Transverse colon (tissue), 4 donors: Measurements from ENCODE around the gene ANKS1B. TPM values are rescaled to one million over a fixed set of nuclear protein-coding genes. Genes with fewer than 3 reads are reported as not detected.

Experiments
- DNase-seq: peaks from one replicate; pipeline ENCODE4 v3.0.0-alpha.2; 2019
- H3K27ac ChIP-seq, 4 donors: fragments of 200-600 bp; sonication (generic); 2 replicates each; pipeline ENCODE4 v1.5.1; 2016 to 2018; ENCODE audit warnings: inconsistent platforms in 4 of 4
- H3K27me3 ChIP-seq: fragments of 200-600 bp; sonication (generic); 2 replicates; pipeline ENCODE4 v1.5.1; 2017; ENCODE audit warnings: inconsistent platforms
- H3K36me3 ChIP-seq, 4 donors: fragments of 200-600 bp; sonication (generic); 2 replicates each; pipeline ENCODE4 v1.5.1; 2017 to 2019; ENCODE audit warnings: inconsistent platforms in 4 of 4
- H3K4me1 ChIP-seq, 4 donors: fragments of 200-600 bp; sonication (generic); 2 replicates each; pipeline ENCODE4 v1.5.1; 2017 to 2020; ENCODE audit warnings: inconsistent platforms in 4 of 4
- H3K4me3 ChIP-seq, 4 donors: fragments of 200-600 bp; sonication (generic); 1 replicate in 1 of 4; 2 replicates in 3 of 4; pipeline versions ENCODE4 v1.5.1 to v1.6.1; 2017 to 2019; ENCODE audit warnings: inconsistent platforms in 4 of 4
- H3K9me3 ChIP-seq, 2 donors: fragments of 200-600 bp; sonication (generic); 2 replicates each; pipeline ENCODE4 v1.5.1; 2017 to 2019; ENCODE audit warnings: inconsistent platforms in 2 of 2
- CTCF ChIP-seq, 5 experiments: fragments of 200-600 bp in 3 of 5; fragments of 450-650 bp in 2 of 5; sonication (generic) in 3 of 5; IDR thresholded peaks; 1 replicate in 2 of 5; 2 replicates in 3 of 5; pipeline ENCODE4 v1.5.1; 2016 to 2017; ENCODE audit warnings: antibody characterized with exemption in 5 of 5, inconsistent platforms in 3 of 5, mild to moderate bottlenecking in 2 of 5, moderate library complexity in 1 of 5
- EP300 ChIP-seq: sonication (generic); formaldehyde crosslinking; IDR thresholded peaks from one replicate; pipeline ENCODE4 v1.6.1; 2017; ENCODE audit warnings: antibody characterized with exemption, low read depth
- POLR2A ChIP-seq: fragments of 450-650 bp; IDR thresholded peaks from one replicate; pipeline ENCODE4 v1.6.1; 2016; ENCODE audit warnings: antibody characterized with exemption, mild to moderate bottlenecking, moderate library complexity
- POLR2AphosphoS5 ChIP-seq, 3 donors: sonication (generic); formaldehyde crosslinking; IDR thresholded peaks; one replicate each; pipeline ENCODE4 v1.6.1; 2016; ENCODE audit warnings: antibody characterized with exemption in 3 of 3
- WGBS, 2 donors: methylation state at CpG; one replicate each; pipeline ENCODE4 v1.1.5; 2018; ENCODE audit warnings: low coverage in 1 of 2; 5-methylcytosine and 5-hydroxymethylcytosine counted together
- in situ Hi-C, 4 donors: fragments of 200-750 bp; cut with MboI; loops; one replicate each; pipeline versions ENCODE4 v1.15.0 to v1.15.1; 2017; ENCODE audit warnings: low sequenced_read_pairs in 3 of 4, low pct_ligation_motif_present in 1 of 4, low pct_unique_long_range_greater_than_20kb in 1 of 4
- intact Hi-C: fragments of 100-400 bp; cut with DNase I; formaldehyde crosslinking; loops from one replicate; pipeline ENCODE4 v1.15.1; 2023; ENCODE audit warnings: low total_unique reads
- total RNA-seq, 4 donors: library from RNA; depleted of rRNA; stranded (reverse); fragments of >200 nt; gene quantifications; one replicate each; pipeline ENCODE4 v1.1.0, GENCODE V29; 2016

ANKS1B gene
- total RNA-seq, 4 donors from 2014 or later = 1.4 to 6.4 (median 3.5) TPM; not detected in 1

- no peak overlapping the region for H3K27ac ChIP-seq
- 73 to 90% methylated on average over 1 of the region's 1 CpG for WGBS, 2 donors
- DNase-seq = no peak
- intact Hi-C loops = no loop called here
- no peaks in the 10 kb centered on the region for H3K4me1 ChIP-seq
- H3K4me3 ChIP-seq = no peak overlapping the region
- TF ChIP-seq POLR2AphosphoS5 (IDR thresholded peaks at IDR 0.05) = no peak
- TF ChIP-seq CTCF (IDR thresholded peaks at IDR 0.05) = no peak
- TF ChIP-seq EP300 = no peak
- TF ChIP-seq POLR2A = no peak
- H3K36me3 ChIP-seq = no peaks in the 10 kb centered on the region
- no peaks in the 10 kb centered on the region for H3K27me3 ChIP-seq
- in situ Hi-C loops = no loop called here
- no peaks in the 10 kb centered on the region for H3K9me3 ChIP-seq
Observed at GRCh38 chr12:99439399-99439798, 545.3 kb downstream of the ANKS1B start.

- Histone ChIP-seq H3K4me3 (no peak overlapping the region), H3K27ac (no peak overlapping the region), H3K9me3 (no peaks in the 10 kb centered on the region), H3K4me1 (no peaks in the 10 kb centered on the region), H3K36me3 (no peaks in the 10 kb centered on the region), H3K27me3 (no peaks in the 10 kb centered on the region)
- intact Hi-C loops = no loop called here
- DNase-seq = no peak
- in situ Hi-C loops = no loop called here
- TF ChIP-seq POLR2AphosphoS5 (IDR thresholded peaks at IDR 0.05) (no peak), CTCF (IDR thresholded peaks at IDR 0.05) (no peak), POLR2A (no peak), EP300 (no peak)
Observed at GRCh38 chr12:99436584-99436983, 548.2 kb downstream of the ANKS1B start.

GRCh38 chr12:99435095-99435791, 549.5 kb downstream of the ANKS1B start:
- H3K4me3 ChIP-seq = no peak overlapping the region
- H3K36me3 ChIP-seq = no peaks in the 10 kb centered on the region
- no peak for TF ChIP-seq POLR2A
- no peak for TF ChIP-seq EP300
- TF ChIP-seq CTCF (IDR thresholded peaks at IDR 0.05) = no peak
- TF ChIP-seq POLR2AphosphoS5 (IDR thresholded peaks at IDR 0.05) = no peak
- no peaks in the 10 kb centered on the region for H3K27me3 ChIP-seq
- in situ Hi-C loops (no loop called here), intact Hi-C loops (no loop called here)
- no peaks in the 10 kb centered on the region for H3K4me1 ChIP-seq
- no peaks in the 10 kb centered on the region for H3K9me3 ChIP-seq
- 30 to 50% methylated on average over 1 of the region's 1 CpG for WGBS, 2 donors
- H3K27ac ChIP-seq = no peak overlapping the region
- no peak for DNase-seq

- H3K4me1 ChIP-seq = no peaks in the 10 kb centered on the region
- 93 to 95% methylated on average over 1 of the region's 1 CpG for WGBS, 2 donors
- no peak for DNase-seq
- TF ChIP-seq POLR2AphosphoS5 (IDR thresholded peaks at IDR 0.05) (no peak), EP300 (no peak), POLR2A (no peak), CTCF (IDR thresholded peaks at IDR 0.05) (no peak)
- H3K9me3 ChIP-seq = no peaks in the 10 kb centered on the region
- H3K4me3 ChIP-seq = no peak overlapping the region
- H3K27ac ChIP-seq = no peak overlapping the region
- H3K36me3 ChIP-seq = no peaks in the 10 kb centered on the region
- in situ Hi-C loops (no loop called here), intact Hi-C loops (no loop called here)
- no peaks in the 10 kb centered on the region for H3K27me3 ChIP-seq
Observed at GRCh38 chr12:99433155-99433554, 551.6 kb downstream of the ANKS1B start.
